Stimulated activated CD4-positive, alpha-beta T cell treated with anti-CD3 and anti-CD28 coated beads, TNF-alpha, amount 100 ng/mL, for 1 hour (primary cell): ENCODE measurements around the gene GCAT.
A peak's percentile ranks its signal among the peaks of the same experiment; 100 is the strongest.

Experiments used
- DNase-seq, 3 donors: peaks; one replicate each; pipeline ENCODE4 v3.0.0-alpha.2; 2020; ENCODE audit warnings: low read depth in 3 of 3, low spot score in 1 of 3

Gene GCAT

DNA sequence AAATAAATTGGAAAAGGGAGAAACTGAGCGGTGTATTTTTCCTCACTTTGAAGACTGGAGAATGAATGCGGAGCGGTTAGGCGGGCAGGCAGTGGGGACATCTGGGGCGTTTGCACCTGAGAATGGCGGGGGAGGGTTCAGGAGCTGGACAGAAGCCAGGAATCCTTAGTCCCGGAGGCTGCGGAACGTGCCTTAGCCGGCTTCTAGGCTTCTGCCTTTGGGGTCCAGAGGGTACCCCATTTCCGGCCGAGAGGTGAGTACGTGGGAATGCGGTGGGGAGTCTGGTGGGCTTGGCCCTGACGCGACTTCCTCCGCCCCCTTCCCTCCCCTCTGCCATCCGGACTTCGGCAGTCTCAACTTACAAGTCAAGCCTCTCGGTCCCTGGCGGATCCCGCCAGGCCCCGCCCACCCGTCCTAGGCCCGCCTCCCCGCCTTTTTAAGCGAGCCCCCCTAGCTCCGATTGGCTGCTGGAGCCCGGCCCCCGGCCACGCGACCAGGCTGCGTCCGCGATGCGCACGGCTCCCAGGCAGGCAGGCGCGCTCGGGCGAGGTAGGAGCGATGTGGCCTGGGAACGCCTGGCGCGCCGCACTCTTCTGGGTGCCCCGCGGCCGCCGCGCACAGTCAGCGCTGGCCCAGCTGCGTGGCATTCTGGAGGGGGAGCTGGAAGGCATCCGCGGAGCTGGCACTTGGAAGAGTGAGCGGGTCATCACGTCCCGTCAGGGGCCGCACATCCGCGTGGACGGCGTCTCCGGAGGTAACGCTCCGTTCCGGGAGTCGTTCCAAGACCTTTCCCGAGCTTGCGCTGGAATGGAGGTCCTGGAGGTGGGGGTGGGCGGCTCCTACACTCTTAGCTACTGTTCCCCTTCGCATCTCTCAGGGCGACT, at the start of gene GCAT:
Gene GCAT, plus strand, starts transcription at position 525 of the 884 bp plus-strand sequence. Its CDS starts 34 bp downstream, at position 559.
- peak; percentile 53 to 86 (median 57) for DNase-seq

DNA sequence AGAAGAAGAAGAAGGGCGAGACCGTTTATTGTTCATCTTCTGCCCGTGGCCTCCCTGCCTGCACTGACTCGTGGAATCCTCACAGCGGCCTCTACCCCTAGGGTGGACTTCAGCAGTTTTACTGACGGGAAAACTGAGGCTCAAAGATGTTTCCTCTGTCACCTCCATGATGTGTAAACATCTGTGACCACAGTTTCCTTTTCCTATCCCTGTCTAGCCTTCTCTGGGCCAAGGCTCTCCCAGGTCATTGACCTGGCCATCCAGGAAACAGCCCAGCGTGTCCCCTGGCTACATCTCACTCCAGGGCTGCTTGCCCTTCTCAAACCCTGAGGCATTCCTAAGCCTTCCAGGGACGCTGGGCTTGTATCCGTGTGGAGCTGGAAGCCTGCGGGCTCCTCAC, 49.0 kb upstream of the GCAT start:
- DNase-seq, result no peak

DNA sequence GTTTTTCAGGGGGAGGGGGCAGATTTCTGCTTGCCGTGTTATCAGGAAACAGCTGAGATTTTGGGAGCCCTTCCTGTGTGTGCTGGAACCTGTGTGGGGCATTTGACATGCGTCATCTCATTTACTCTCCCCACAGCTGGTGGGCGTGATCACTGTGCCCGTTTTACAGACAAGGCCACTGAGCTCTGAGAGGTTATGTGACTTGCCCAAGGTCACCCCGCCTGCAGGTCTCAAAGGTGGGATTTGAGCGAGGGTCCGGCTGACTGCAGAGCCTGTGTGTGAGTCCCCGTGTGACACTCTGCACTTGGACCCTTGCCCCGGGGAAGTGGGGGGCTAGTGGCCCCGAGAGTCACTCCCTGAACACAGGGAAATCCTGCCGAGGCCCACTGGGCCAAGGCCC, 48.5 kb upstream of the GCAT start:
- no peak for DNase-seq

DNA sequence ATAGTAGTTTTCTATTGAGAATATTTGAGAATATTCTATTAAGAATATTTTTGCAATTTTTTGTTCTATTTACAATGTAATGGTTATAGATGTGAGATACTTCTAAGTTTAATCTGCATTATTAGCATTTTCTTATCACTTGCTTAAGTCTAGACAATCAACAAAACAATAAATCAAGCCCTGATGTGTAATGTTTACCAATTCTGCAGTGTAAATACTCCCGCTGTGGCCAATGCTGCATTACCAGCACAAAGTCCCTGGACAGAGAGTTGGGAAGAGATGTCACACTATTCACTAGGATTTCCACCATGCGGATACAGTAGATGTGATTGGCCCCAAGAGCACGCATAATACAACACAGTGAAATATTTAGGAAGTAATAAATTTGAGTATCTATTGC, 47.6 kb upstream of the GCAT start:
- DNase-seq, result no peak

DNA sequence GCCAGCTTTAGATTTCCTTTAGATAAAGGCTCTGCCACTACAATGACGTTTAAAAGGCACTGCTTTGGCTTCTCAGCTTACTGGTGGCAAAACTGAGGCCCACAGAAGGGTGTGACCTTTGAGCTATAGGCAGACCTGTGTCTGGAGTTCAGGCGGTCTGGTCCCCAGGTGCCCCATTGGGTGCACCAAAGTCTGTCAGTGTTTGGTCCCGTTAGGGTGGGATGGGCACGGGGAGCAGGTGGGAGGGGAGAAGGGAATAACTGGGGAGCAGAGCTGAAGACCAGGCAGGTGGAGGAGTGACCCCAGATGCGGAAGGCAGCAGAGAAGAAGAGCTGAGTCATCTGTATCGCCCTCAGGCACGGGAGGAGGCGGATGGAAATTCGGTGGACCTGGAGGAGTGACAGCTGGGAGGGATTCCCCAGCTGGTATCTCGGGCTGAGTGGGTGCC, 45.3 kb upstream of the GCAT start:
- DNase-seq, result no peak

DNA sequence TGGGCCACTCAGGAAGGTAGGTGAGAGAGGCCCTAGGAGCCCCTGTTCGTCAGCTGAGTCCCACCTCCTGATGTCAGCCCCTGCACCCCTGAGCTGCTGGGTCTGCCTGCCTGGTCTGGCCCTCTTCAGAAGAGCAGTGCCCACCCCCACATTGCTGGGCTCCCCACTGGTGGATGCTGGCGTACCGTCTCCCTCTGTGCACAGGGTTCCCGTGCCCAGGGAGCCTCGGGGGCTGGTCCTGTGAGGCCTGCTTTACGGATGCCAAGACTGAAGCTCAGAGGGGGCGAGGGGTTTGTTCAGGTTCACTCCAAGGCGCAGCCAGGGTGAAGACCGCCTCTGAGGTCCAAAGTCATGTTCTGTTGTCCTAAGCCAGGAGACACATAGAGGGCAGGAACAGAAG, 44.7 kb upstream of the GCAT start:
- no peak for DNase-seq

DNA sequence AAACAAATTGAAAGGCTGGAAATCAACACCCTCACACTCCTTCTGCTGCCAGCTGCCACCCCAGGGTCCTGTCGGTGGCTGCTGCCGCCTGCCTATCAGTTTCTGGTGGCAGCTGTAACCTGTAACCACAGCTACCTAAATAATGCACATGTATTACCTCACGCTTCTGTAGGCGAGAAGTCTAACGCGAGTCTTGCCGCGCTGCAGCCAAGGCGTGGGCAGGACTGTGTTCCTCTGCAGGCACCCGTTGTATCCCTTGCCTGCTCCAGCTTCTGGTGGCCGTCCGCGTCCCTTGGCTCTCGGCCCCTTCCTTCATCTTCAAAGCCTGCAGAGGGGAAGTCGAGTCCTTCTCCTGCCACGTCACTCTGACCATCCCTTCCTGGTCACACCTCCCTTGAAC, 44.1 kb upstream of the GCAT start:
- no peak for DNase-seq

DNA sequence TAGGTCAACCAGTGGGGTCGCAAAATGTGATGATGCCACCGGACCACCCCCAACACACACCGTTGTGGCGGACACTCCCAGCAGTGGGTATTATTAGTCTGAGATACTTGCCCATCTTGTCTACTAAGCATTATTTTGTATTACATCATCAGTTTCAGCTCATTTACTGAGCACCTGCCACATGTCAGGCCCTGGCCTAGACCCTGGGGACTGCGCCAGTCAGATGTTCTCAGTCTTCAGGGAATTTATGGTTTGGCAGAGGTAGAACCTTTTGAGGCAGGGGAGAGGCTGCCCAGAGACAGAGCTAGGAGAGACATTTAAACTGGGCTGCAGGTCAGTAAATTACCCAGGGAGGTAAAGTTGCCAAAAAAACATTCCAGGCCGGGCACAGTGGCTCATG, 43.1 kb upstream of the GCAT start:
- DNase-seq, result no peak

DNA sequence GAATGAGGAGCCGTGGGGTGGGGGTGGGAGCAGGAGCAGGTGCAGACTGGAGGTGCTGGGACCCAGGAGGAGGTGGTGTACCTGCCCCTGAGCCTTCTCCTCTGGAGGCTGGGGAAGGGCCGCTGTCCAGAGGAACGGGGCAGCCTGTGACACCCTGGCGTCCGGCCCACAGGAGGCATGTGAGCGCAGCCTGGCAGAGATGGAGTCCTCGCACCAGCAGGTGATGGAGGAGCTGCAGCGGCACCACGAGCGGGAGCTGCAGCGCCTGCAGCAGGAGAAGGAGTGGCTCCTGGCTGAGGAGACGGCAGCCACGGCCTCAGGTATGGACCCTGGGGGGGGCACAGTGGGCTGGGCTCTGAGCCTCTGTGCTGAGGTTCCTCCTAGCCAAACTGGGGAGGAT, 42.2 kb upstream of the GCAT start:
- DNase-seq, result no peak

DNA sequence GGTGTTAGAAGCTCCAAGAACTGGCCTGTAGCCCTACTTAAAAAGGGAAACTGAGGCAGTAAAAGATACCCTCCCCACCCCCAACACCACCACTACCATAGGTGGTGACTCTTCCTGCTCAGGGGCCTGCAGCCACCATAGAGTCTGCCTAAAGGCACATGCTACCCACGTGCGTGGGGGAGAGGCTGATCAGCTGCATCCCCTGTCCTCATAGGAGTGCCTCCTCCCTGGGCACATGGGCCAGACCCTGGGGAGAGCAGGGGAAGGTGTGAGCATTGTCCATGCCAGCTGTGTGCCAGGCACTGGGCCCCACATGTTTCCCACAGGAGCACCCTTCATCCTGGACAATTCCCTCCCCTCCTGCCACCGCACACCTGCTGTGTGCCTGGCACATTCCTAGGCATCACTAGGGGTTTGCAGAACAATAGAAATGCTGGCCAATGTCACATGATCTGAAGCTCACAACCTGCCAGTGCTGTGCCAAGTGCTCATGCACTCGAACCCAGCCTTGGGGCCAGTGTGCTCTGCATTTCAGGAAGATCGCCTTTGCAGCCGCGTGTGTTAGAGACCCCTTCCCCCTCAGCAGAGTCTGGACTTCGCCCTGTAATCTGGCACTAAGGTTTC, 41.7 kb upstream of the GCAT start:
- DNase-seq, result no peak

DNA sequence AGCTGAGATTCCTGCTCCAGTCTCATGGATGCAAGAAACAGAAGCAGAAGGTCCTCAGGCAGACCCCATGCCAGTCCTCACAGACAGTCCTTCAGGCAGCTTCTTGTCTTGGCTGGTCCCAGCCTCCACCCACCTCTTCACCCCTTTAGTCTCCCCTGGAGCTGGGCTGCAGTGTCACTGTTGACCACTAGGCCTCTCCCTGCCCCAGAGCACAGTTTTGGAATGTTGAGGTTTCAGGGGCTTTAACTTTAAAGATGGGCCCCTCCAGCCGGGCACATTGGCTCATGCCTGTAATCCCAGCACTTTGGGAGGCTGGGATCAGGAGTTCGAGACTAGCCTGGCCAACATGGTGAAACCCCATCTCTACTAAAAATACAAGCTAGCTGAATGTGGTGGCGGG, 39.5 kb upstream of the GCAT start:
- DNase-seq, result no peak

DNA sequence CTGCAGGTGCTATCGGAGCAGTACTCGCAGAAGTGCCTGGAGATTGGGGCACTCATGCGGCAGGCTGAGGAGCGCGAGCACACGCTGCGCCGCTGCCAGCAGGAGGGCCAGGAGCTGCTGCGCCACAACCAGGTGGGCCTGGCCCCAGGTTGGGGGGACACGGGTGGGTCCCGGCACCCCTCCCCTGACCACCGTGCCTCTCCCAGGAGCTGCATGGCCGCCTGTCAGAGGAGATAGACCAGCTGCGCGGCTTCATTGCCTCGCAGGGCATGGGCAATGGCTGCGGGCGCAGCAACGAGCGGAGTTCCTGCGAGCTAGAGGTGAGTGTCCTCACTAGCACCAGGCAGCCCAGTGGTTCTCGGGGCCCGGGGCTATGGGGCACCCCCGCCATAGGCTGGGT, 38.7 kb upstream of the GCAT start:
- no peak for DNase-seq

DNA sequence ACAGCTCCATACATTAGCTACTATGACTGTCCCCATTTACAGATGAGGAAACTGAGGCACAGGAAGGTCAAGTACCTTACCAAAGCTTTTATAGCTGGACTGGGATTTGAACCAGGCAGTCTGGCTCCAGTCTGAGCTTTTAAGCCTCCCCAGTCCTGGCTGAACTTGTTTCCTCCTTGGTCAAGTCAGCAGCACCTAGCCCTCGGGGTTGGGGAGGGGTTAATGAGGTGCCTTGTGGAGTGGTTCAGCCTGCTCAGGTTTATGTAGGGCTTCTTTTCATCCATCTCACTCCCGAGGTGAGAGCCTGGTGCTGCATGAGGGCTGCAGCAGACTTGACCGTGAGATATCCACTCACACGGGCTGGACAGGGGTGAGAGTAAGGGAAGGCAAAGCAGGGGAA, 36.7 kb upstream of the GCAT start:
- no peak for DNase-seq

DNA sequence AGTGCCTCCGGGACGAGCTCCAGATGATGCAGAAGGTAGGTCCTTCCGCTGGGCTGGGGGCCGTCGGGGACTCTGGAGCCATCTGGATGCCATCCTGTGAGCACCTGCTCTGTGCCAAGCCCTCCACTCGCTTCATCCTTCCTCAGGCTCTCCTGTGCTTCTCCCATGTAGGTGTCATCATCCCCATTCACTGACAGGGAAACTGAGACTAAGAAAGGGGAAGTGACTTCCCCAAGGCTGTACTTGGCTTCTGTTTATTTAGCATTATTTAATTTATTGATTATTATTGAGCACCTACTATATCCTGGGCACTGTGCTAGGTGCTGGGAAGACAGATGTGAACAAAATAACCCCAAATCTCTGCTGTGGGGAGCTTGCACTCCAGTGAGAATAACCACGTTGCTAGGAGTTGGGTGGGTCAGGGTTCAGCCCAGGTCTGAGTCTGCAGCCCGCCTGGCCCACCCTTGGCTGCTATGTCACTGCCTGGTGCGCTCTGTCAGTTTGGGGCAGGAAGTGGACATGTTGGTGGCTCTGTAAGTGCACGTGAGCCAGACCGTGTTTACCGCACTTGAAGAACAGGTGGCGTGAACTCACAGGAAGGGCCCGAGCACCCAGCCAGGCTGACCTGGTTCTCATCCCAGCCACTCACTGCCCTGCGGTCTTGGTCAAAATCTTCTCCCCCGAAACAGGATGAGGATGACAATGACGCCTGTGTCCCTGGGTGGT, 35.9 kb upstream of the GCAT start:
- DNase-seq, result no peak

DNA sequence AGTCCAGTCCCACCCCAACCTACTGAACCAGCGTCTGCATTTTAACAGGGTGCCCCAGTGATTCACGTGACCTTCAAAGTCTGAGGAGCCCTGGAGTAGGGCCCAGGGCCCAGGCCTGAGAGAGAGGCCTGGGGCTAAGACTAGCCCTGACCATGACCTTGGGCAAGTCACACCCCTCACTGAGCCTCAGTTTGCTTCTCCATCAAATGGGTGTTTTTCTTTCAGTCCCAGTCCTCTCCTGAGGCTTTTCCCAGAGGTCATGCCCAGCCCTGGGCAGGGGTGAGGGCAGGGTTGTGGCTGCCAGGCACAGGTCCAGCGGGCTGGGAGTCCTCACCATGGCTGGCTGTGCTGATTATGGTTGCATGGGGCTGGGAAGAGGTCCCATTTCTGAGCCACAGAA, 33.0 kb upstream of the GCAT start:
- no peak for DNase-seq

DNA sequence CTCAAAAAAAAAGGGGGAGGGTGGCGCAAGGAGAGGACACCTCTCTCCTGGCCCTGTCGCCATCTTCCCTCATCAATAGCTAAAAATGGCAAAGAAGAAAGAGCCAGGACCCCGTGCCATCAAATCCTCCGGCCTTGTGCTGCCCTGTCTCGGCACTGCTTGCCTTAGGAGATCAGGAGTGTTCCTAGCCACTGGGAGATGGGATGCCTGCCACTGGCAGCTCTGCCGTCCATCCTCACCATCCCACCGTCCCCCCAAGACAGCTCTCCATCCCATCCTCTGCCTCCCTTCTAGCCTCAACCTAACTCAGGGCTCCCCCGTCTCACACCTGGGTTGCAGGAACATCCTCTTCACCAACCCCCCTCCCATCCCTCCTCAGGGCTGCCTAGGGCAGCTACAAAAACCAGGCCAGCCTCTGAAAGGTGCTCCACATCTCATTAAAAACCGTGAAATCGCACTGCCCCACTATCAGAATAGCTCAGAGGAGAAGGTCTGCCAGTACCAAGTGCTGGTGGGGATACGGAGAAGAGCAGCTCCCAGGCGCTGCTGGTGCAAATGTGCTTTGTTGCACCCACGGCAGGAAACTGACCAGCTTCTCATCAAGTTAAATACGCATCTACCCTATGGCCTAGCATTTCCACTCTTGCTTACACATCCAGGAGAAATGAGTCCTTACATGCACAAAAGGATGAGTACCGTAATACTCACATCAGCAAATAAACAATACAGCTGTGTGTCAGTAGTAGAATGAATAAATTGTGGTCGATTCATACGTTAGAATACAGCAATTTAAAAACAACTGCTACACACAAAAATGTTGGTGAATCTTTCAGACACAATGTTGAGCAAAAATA, 31.7 kb upstream of the GCAT start:
- DNase-seq, result no peak

DNA sequence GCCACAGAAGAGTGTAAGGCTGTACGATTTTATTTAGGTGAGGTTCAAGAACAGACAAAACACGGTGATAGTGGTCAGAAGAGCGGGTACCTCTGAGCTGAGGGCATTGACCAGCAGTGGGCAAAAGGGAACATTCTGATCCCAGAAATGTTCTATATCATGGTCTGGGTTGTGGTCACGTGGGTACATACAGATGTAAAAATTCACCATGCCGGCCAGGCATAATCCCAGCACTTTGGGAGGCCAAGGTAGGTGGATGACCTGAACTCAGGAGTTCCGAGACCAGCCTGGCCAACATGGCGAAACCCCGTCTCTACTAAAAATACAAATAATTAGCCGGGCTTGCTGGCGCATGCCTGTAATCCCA, 31.1 kb upstream of the GCAT start:
- no peak for DNase-seq

DNA sequence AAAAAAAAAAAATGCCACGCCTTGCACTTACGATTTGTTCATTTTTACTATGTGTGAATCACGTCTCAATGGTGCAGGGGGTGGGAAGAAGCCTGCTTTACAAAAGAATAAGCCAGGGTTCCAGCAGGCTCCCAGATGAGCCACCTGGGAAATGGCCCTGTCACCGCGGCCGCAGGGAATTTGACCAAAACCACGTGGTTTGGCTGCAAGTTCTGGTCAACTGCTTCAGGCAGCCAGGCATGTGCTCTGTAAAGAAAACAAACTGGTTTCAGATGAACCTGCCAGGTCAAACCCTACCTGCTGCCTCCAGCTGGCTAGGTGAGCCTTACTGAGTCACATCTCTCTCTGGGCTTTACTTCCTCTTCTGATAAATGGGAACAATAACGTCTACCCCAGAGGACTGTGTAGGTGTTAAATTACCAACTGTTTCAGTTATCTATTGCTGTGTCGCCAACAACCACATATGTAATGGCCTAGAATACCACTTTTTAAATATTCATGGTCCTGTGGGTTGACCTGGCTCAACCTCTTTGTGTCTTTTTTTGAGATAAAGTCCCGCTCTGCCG, 30.5 kb upstream of the GCAT start:
- no peak for DNase-seq

DNA sequence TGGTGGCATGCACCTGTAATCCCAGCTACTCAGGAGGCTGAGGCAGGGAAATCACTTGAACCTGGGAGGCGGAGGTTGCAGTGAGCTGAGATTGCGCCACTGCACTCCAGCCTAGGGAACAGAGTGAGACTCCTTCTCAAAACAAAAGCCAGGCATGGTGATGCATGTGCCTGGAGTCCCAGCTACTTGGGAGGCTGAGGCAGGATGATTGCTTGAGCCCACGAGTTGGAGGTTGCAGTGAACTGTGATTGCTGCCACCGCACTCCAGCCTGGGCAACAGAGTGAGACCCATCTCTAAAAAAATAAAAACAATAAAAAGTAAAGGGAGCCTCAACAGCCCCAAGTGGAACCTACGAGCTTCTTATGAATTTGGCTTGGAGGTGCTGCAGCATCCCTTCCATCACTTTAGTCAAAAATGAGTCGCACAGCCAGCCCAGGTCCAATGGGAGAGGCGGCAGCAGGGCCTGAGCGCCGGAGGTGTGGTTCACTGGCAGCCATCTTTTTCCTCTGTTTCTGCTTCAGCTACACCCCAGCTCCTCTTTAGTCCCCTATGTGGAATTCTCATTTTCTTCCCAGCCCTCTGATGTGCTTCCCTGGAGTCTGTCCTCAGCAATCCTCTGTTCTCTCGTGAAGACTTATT, 29.2 kb upstream of the GCAT start:
- DNase-seq, result no peak

DNA sequence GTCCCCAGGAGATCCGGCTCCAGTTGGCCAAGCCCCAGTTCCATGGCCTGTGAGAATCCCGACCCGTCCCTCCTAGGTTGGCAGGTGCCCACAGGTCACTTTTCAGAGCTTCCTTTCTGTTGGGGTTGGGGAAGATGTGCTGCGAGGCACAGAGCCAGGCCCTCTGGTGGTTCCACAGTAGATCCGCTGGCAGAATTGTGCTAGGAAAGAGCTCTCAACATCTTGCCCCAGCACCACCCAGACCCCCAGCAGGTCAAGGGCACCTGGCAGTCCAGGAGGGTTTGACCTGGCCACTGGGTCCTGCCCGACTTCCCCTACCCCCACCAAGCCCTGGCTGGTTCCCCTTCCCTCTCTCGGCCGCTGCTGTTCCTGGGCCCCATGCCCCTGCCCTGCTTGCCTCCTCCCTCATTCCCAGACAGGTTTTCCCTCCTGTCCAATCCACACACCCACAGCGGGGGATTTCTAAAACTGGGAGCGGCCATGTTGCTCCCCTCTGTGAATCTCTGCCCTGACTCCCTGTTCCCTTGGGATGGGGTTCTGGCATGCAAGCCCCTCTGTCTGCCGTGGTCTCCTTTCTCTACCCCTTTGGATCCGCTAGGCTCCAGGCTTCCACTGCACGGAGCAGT, 26.2 kb upstream of the GCAT start:
- DNase-seq, result no peak
